H1 (cell line): ENCODE measurements around the gene HS3ST3B1. TPM values are rescaled to one million over a fixed set of nuclear protein-coding genes. Genes with fewer than 3 reads are reported as not detected.

Experiments used
- CTCF ChIA-PET: fragments of 300-600 bp; sonication (Branson Sonifier 250); formaldehyde crosslinking; loops from one replicate; lab custom pipeline; 2021; ENCODE audit not compliant: partially characterized antibody; lab: Charles Lee
- POLR2A ChIA-PET: fragments of 300-600 bp; sonication (Branson Sonifier 250); formaldehyde crosslinking; loops from one replicate; lab custom pipeline; 2021; ENCODE audit warnings: inconsistent platforms; ENCODE audit not compliant: partially characterized antibody; lab: Charles Lee
- DNase-seq, 2 experiments: peaks; one replicate each; pipeline versions ENCODE4 v3.0.0 to v3.0.0-alpha.2; 2010 to 2022; ENCODE audit warnings: low spot score in 2 of 2, low read depth in 1 of 2, mixed read lengths in 1 of 2
- FAIRE-seq: peaks from 2 replicates; lab custom pipeline; 2011; peaks lifted over from hg19 to GRCh38; lab: Jason Lieb, UNC
- H2AFZ ChIP-seq: 2 replicates; pipeline ENCODE4 v1.8.1; 2012; ENCODE audit warnings: low read length, inconsistent platforms
- H2AK5ac ChIP-seq: 2 replicates; pipeline ENCODE4 v1.6.1; 2013; ENCODE audit warnings: low read depth, low read length
- H2BK120ac ChIP-seq: replicated peaks from 2 replicates; pipeline ENCODE3; 2013; ENCODE audit warnings: low read depth, low read length, inconsistent platforms
- H2BK12ac ChIP-seq: 2 replicates; pipeline ENCODE4 v1.6.1; 2013; ENCODE audit warnings: low read depth, low read length
- H2BK15ac ChIP-seq: 2 replicates; pipeline ENCODE4 v1.6.1; 2013; ENCODE audit warnings: low read length
- H2BK20ac ChIP-seq: 2 replicates; pipeline ENCODE4 v1.6.1; 2013; ENCODE audit warnings: low read length
- H2BK5ac ChIP-seq: 2 replicates; pipeline ENCODE4 v1.6.1; 2013; ENCODE audit warnings: low read depth, low read length
- H3K14ac ChIP-seq: 2 replicates; pipeline ENCODE4 v1.6.1; 2013; ENCODE audit warnings: inconsistent platforms; ENCODE audit not compliant: insufficient read length
- H3K18ac ChIP-seq: 2 replicates; pipeline ENCODE4 v1.6.1; 2013; ENCODE audit warnings: low read length; ENCODE audit errors: extremely low read depth
- H3K23ac ChIP-seq: 2 replicates; pipeline ENCODE4 v1.6.1; 2013; ENCODE audit warnings: inconsistent platforms; ENCODE audit not compliant: insufficient read length
- H3K23me2 ChIP-seq: 2 replicates; pipeline ENCODE4 v1.6.1; 2013; ENCODE audit warnings: low read depth, low read length
- H3K27ac ChIP-seq: 2 replicates; pipeline ENCODE4 v1.6.1; 2011; ENCODE audit warnings: low read depth, low read length, inconsistent platforms
- H3K27me3 ChIP-seq, 4 experiments: replicated peaks in 1 of 4; 1 replicate in 1 of 4; 2 replicates in 3 of 4; pipeline versions ENCODE4 v1.6.1 to v1.8.1; 2011 to 2013; ENCODE audit warnings: low read length in 3 of 4, mild to moderate bottlenecking in 3 of 4, inconsistent platforms in 2 of 4, mixed read lengths in 2 of 4, moderate library complexity in 1 of 4; ENCODE audit not compliant: control insufficient read depth in 3 of 4, insufficient read depth in 3 of 4; ENCODE audit errors: extremely low read depth in 1 of 4
- H3K36me3 ChIP-seq, 4 experiments: 2 replicates each; pipeline versions ENCODE4 v1.6.1 to v1.8.1; 2011 to 2013; ENCODE audit warnings: mild to moderate bottlenecking in 4 of 4, low read length in 3 of 4, moderate library complexity in 2 of 4, control low read depth in 1 of 4, inconsistent platforms in 1 of 4; ENCODE audit not compliant: insufficient read depth in 4 of 4, control insufficient read depth in 2 of 4
- H3K4ac ChIP-seq: replicated peaks from 2 replicates; pipeline ENCODE3; 2013; ENCODE audit warnings: low read length, low read depth, mixed read lengths, inconsistent platforms; ENCODE audit not compliant: insufficient read length
- H3K4me1 ChIP-seq, 4 experiments: replicated peaks in 1 of 4; 1 replicate in 1 of 4; 2 replicates in 3 of 4; pipeline versions ENCODE4 v1.6.1 to v1.8.1; 2011 to 2013; ENCODE audit warnings: low read length in 3 of 4, inconsistent platforms in 2 of 4, mixed read lengths in 1 of 4; ENCODE audit not compliant: insufficient read depth in 4 of 4, control insufficient read depth in 3 of 4
- H3K4me2 ChIP-seq, 2 experiments: 2 replicates each; pipeline versions ENCODE4 v1.6.1 to v1.8.1; 2011 to 2013; ENCODE audit warnings: low read depth in 2 of 2, low read length in 2 of 2, control low read depth in 1 of 2, inconsistent platforms in 1 of 2, mild to moderate bottlenecking in 1 of 2; ENCODE audit not compliant: insufficient read depth in 1 of 2
- H3K4me3 ChIP-seq, 4 experiments: fragments of 200-600, 300-600 bp in 1 of 4; sonication (generic), shearing (Covaris generic), sonication (Bioruptor Twin) in 1 of 4; 2 replicates each; pipeline versions ENCODE4 v1.5.1 to v1.8.1; 2011 to 2016; ENCODE audit warnings: low read length in 4 of 4, low read depth in 3 of 4, control low read depth in 2 of 4, inconsistent platforms in 2 of 4, mild to moderate bottlenecking in 2 of 4, mixed read lengths in 1 of 4, moderate library complexity in 1 of 4; ENCODE audit not compliant: insufficient read depth in 2 of 4; ENCODE audit errors: extremely low read depth in 1 of 4
- H3K56ac ChIP-seq: replicated peaks from 2 replicates; pipeline ENCODE3; 2013; ENCODE audit warnings: low read depth, mild to moderate bottlenecking, mixed read lengths, low read length, inconsistent platforms; ENCODE audit not compliant: insufficient read length
- H3K79me1 ChIP-seq: 2 replicates; pipeline ENCODE4 v1.6.1; 2013; ENCODE audit warnings: low read depth, low read length, control low read depth
- H3K79me2 ChIP-seq, 2 experiments: 2 replicates each; pipeline versions ENCODE4 v1.6.1 to v1.8.1; 2012 to 2013; ENCODE audit warnings: low read length in 2 of 2, mild to moderate bottlenecking in 2 of 2, inconsistent platforms in 1 of 2; ENCODE audit not compliant: insufficient read depth in 2 of 2, control insufficient read depth in 1 of 2
- H3K9ac ChIP-seq, 4 experiments: replicated peaks in 1 of 4; 1 replicate in 1 of 4; 2 replicates in 3 of 4; pipeline versions ENCODE4 v1.6.1 to v1.8.1; 2011 to 2013; ENCODE audit warnings: low read depth in 3 of 4, low read length in 3 of 4, control low read depth in 2 of 4, mild to moderate bottlenecking in 2 of 4, moderate library complexity in 2 of 4, inconsistent platforms in 1 of 4; ENCODE audit errors: extremely low read depth in 1 of 4
- H3K9me3 ChIP-seq, 2 experiments: 2 replicates each; pipeline versions ENCODE4 v1.6.1 to v1.8.1; 2012 to 2013; ENCODE audit warnings: mild to moderate bottlenecking in 2 of 2, moderate library complexity in 2 of 2, control low read depth in 1 of 2, inconsistent platforms in 1 of 2, low read depth in 1 of 2, low read length in 1 of 2, mixed read lengths in 1 of 2; ENCODE audit not compliant: insufficient read depth in 2 of 2
- H4K20me1 ChIP-seq, 2 experiments: replicated peaks in 1 of 2; 2 replicates each; pipeline versions ENCODE3 to v1.8.1; 2011 to 2013; ENCODE audit warnings: inconsistent platforms in 2 of 2, low read length in 2 of 2, mild to moderate bottlenecking in 1 of 2; ENCODE audit not compliant: insufficient read depth in 2 of 2, control insufficient read depth in 1 of 2
- H4K5ac ChIP-seq: 2 replicates; pipeline ENCODE4 v1.6.1; 2013; ENCODE audit warnings: low read length, low read depth, mixed read lengths, inconsistent platforms; ENCODE audit not compliant: insufficient read length
- H4K8ac ChIP-seq: 2 replicates; pipeline ENCODE4 v1.8.0; 2013; ENCODE audit warnings: mild to moderate bottlenecking, moderate library complexity, low read length, inconsistent platforms; ENCODE audit not compliant: insufficient read depth; ENCODE audit errors: extremely low read depth
- H4K91ac ChIP-seq: replicated peaks from 2 replicates; pipeline ENCODE3; 2013; ENCODE audit warnings: low read length, mixed read lengths, inconsistent platforms; ENCODE audit not compliant: insufficient read length
- RFX5 ChIP-seq: IDR thresholded peaks from 2 replicates; pipeline ENCODE4 v1.6.1; 2011; ENCODE audit warnings: low read depth, low read length, improper control_type of control experiment, borderline replicate concordance
- WGBS, 2 experiments: shearing (Covaris generic) in 1 of 2; methylation state at CpG; one replicate each; pipeline versions ENCODE4 v1.1.6 to v1.1.7; 2013 to 2015; ENCODE audit warnings: low lambda C conversion rate in 2 of 2, mixed read lengths in 2 of 2, inconsistent platforms in 1 of 2, low coverage in 1 of 2, missing lambda C conversion rate in 1 of 2; ENCODE audit not compliant: insufficient replicate concordance in 2 of 2, insufficient coverage in 1 of 2, insufficient read length in 1 of 2; ENCODE audit errors: extremely low coverage in 1 of 2, missing lambda C conversion rate in 1 of 2; 5-methylcytosine and 5-hydroxymethylcytosine counted together
- polyA plus RNA-seq, 7 experiments: library from polyadenylated mRNA; depleted of rRNA in 3 of 7; stranded (reverse) in 5 of 7; unstranded in 2 of 7; fragments of >200 nt in 5 of 7; fragments of 200-250 nt in 2 of 7; gene quantifications; 1 replicate in 5 of 7; 2 replicates in 1 of 7; 4 replicates in 1 of 7; pipeline versions ENCODE4 v1.2.1 to v1.2.3, GENCODE V29; 2011 to 2013; ENCODE audit warnings: missing spikeins in 2 of 7, mixed read lengths in 2 of 7
- total RNA-seq: library from RNA; stranded (reverse); fragmentation: NEBNext Ultra II Directional; extraction: Animal tissue kit (Norgen Biotek cat#: 25700); gene quantifications from 2 replicates; pipeline ENCODE4 v1.2.1, GENCODE V29; 2021

Gene HS3ST3B1
- total and polyA plus RNA-seq, 2 of the 8 experiments (the other 6 are each of a cell fraction or from before 2014, with no cell fraction given), result 4.7 to 14.4 TPM

GRCh38 chr17:14321980-14322776 lies 21.3 kb downstream of the HS3ST3B1 start:
- H3K4ac ChIP-seq, result no peak overlapping the region
- H2AFZ ChIP-seq, result no peak overlapping the region
- no peak overlapping the region for H3K27ac ChIP-seq
- H3K23ac ChIP-seq, result no peak overlapping the region
- POLR2A ChIA-PET, result interaction anchor here (2.0 kb wide), 1 partner anchor 19 kb away, joined by 5 read pairs; no protein-coding TSS in a partner anchor
- H3K56ac ChIP-seq, result no peak overlapping the region
- H3K79me1 ChIP-seq, result peaks cover 4% of the 10 kb centered on the region; the same call in 1 of the 2 replicates
- no peak overlapping the region for H2AK5ac ChIP-seq
- H3K9ac ChIP-seq, result no peak overlapping the region
- FAIRE-seq (no peak), DNase-seq (no peak)
- H3K27me3 ChIP-seq, result peaks cover 0 to 2% (median 0%) of the 10 kb centered on the region in 4 experiments; a peak in 2 of 7 replicates
- H3K4me3 ChIP-seq, result no peak overlapping the region
- TF ChIP-seq RFX5, result no peak
- CTCF ChIA-PET, result interaction anchor here (1.2 to 1.6 kb wide), 2 partner anchors 12 to 21 kb away, joined by 5 to 6 read pairs; no protein-coding TSS in a partner anchor
- H2BK20ac ChIP-seq, result no peak overlapping the region
- no peaks in the 10 kb centered on the region for H3K36me3 ChIP-seq
- 88% methylated on average over 7 of the region's 7 CpGs; no CpG with 5 or more reads in 1 of the 2 experiments for WGBS, 2 experiments
- no peak overlapping the region for H3K14ac ChIP-seq
- H2BK12ac ChIP-seq, result no peak overlapping the region
- H4K91ac ChIP-seq, result no peak overlapping the region
- H4K8ac ChIP-seq, result no peak overlapping the region
- peaks cover 0 to 83% of the 10 kb centered on the region in 2 experiments; a peak in 2 of 4 replicates for H3K79me2 ChIP-seq
- H3K9me3 ChIP-seq, result no peaks in the 10 kb centered on the region
- no peak overlapping the region for H4K5ac ChIP-seq
- H3K4me1 ChIP-seq, result peaks cover 7 to 20% (median 15%) of the 10 kb centered on the region in 4 experiments; a peak in 5 of 7 replicates
- no peak overlapping the region for H3K4me2 ChIP-seq
- H3K23me2 ChIP-seq, result no peaks in the 10 kb centered on the region
- no peak overlapping the region for H2BK5ac ChIP-seq
- H2BK120ac ChIP-seq, result no peak overlapping the region
- no peak overlapping the region; the same call in 1 of the 2 replicates for H3K18ac ChIP-seq
- no peak overlapping the region for H2BK15ac ChIP-seq
- no peaks in the 10 kb centered on the region for H4K20me1 ChIP-seq
